Measurements from ENCODE around the gene FOXO3. TPM values are rescaled to one million over a fixed set of nuclear protein-coding genes. Genes with fewer than 3 reads are reported as not detected.

Gene FOXO3
- polyA plus RNA-seq, 1 donor (not counting 4 experiments of a cell fraction or from before 2014, with no cell fraction given), result 17.6 TPM

GRCh38 chr6:108566406-108566805, 5.7 kb downstream of the FOXO3 start:
- Histone ChIP-seq H4K20me1 (ENCODE audit: control insufficient read depth, extremely low read depth, insufficient read depth, low read length) (peaks cover 14% of the 10 kb centered on the region), H3K9me1 (ENCODE audit: control insufficient read depth, extremely low read depth, insufficient read depth, low read length) (peaks cover 2% of the 10 kb centered on the region), H3K9me3 (ENCODE audit: control insufficient read depth, low read depth, low read length) (no peaks in the 10 kb centered on the region), H3K4me3 (ENCODE audit: control insufficient read depth in 2 of 3, extremely low read depth in 1 of 3, insufficient read depth in 2 of 3, low read depth in 1 of 3, low read length in 3 of 3) (no peak overlapping the region), H3K79me2 (ENCODE audit: control insufficient read depth, insufficient read depth, low read length) (peaks cover 78% of the 10 kb centered on the region), H3K27ac (ENCODE audit: control insufficient read depth, insufficient read depth, low read length) (no peak overlapping the region), H3K4me1 (ENCODE audit: control insufficient read depth, extremely low read depth, insufficient read depth, low read length) (peaks cover 42% of the 10 kb centered on the region), H3K36me3 (ENCODE audit: control insufficient read depth in 2 of 2, extremely low read depth in 1 of 2, insufficient read depth in 2 of 2, low read length in 2 of 2) (peaks cover 7 to 26% of the 10 kb centered on the region in 2 experiments), H3K9ac (ENCODE audit: control insufficient read depth, extremely low read depth, insufficient read depth, low read length) (no peak overlapping the region), H3K4me2 (ENCODE audit: control insufficient read depth, extremely low read depth, insufficient read depth, low read depth, low read length) (no peak overlapping the region), H2AFZ (ENCODE audit: control insufficient read depth, low read length) (no peak overlapping the region), H3K27me3 (ENCODE audit: control insufficient read depth, extremely low read depth, insufficient read depth, low read length) (no peaks in the 10 kb centered on the region)
- dilution Hi-C loops (cut with MboI; ENCODE audit: extremely low pct_ligation_motif_present, low sequenced_read_pairs), result no loop called here
- TF ChIP-seq EZH2 (IDR thresholded peaks at IDR 0.05; ENCODE audit: low read length), result no peak
- no peak for TF ChIP-seq CTCF (optimal IDR thresholded peaks at IDR 0.05 in 1 of 3, IDR thresholded peaks at IDR 0.05 in 1 of 3, conservative IDR thresholded peaks at IDR 0.05 in 1 of 3; ENCODE audit: extremely low read depth in 1 of 3, insufficient read depth in 2 of 3, low read length in 3 of 3)
- DNase-seq (ENCODE audit: low read depth, low spot score), result no peak
- no peak for FAIRE-seq

- Histone ChIP-seq H3K27me3 (ENCODE audit: control insufficient read depth, extremely low read depth, insufficient read depth, low read length) (no peaks in the 10 kb centered on the region), H3K9me3 (ENCODE audit: control insufficient read depth, low read depth, low read length) (no peaks in the 10 kb centered on the region), H3K9ac (ENCODE audit: control insufficient read depth, extremely low read depth, insufficient read depth, low read length) (no peak overlapping the region), H2AFZ (ENCODE audit: control insufficient read depth, low read length) (no peak overlapping the region), H4K20me1 (ENCODE audit: control insufficient read depth, extremely low read depth, insufficient read depth, low read length) (peaks cover 13% of the 10 kb centered on the region), H3K9me1 (ENCODE audit: control insufficient read depth, extremely low read depth, insufficient read depth, low read length) (peaks cover 2% of the 10 kb centered on the region), H3K4me3 (ENCODE audit: control insufficient read depth in 2 of 3, extremely low read depth in 1 of 3, insufficient read depth in 2 of 3, low read depth in 1 of 3, low read length in 3 of 3) (no peak overlapping the region), H3K4me2 (ENCODE audit: control insufficient read depth, extremely low read depth, insufficient read depth, low read depth, low read length) (no peak overlapping the region), H3K79me2 (ENCODE audit: control insufficient read depth, insufficient read depth, low read length) (peaks cover 75% of the 10 kb centered on the region), H3K27ac (ENCODE audit: control insufficient read depth, insufficient read depth, low read length) (no peak overlapping the region), H3K36me3 (ENCODE audit: control insufficient read depth in 2 of 2, extremely low read depth in 1 of 2, insufficient read depth in 2 of 2, low read length in 2 of 2) (peaks cover 9 to 26% of the 10 kb centered on the region in 2 experiments), H3K4me1 (ENCODE audit: control insufficient read depth, extremely low read depth, insufficient read depth, low read length) (peaks cover 38% of the 10 kb centered on the region)
- dilution Hi-C loops (cut with MboI; ENCODE audit: extremely low pct_ligation_motif_present, low sequenced_read_pairs), result no loop called here
- TF ChIP-seq CTCF (optimal IDR thresholded peaks at IDR 0.05 in 1 of 3, IDR thresholded peaks at IDR 0.05 in 1 of 3, conservative IDR thresholded peaks at IDR 0.05 in 1 of 3; ENCODE audit: extremely low read depth in 1 of 3, insufficient read depth in 2 of 3, low read length in 3 of 3) (no peak), EZH2 (IDR thresholded peaks at IDR 0.05; ENCODE audit: low read length) (no peak)
- DNase-seq (ENCODE audit: low read depth, low spot score) (no peak), FAIRE-seq (no peak)
Observed at GRCh38 chr6:108568101-108568500, 7.4 kb downstream of the FOXO3 start.
